ENCODE measurements around the gene AURKAIP1.

The AURKAIP1 gene

DNA sequence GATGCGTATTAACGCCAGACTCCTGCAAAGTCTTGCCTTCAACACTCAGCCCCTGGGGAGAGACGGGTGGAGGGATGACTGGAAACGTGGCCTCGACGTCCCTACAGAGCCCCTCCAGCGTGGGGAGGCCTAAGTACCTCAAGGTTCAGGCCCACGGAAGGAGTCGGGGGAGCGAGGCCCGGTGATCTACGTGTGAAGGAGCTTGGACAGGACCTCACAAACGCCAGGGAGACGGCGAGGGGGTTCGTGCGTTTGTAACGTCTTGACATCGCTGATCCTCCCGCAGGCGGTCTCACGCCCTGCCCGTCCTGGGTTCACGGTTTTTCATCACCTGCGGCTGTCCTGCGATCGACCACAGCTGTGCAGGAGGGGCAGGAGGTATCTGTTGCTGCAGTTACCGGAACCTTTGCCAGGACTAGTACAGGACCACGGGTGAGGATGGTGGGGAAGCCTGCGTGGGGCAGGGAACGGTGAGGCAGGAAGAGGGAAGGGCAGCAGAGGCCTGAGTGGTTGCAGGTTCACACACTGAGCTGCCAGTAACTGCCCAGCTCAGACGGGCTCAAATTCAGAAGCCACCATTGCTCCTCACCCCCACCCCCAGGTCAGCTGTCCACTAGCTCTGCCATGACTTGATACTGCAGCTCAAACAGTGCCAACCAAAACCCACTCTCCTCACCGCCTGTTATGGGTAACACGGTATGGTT is 25.0 kb upstream of the AURKAIP1 start:
- TF ChIP-seq, protein P1, sequence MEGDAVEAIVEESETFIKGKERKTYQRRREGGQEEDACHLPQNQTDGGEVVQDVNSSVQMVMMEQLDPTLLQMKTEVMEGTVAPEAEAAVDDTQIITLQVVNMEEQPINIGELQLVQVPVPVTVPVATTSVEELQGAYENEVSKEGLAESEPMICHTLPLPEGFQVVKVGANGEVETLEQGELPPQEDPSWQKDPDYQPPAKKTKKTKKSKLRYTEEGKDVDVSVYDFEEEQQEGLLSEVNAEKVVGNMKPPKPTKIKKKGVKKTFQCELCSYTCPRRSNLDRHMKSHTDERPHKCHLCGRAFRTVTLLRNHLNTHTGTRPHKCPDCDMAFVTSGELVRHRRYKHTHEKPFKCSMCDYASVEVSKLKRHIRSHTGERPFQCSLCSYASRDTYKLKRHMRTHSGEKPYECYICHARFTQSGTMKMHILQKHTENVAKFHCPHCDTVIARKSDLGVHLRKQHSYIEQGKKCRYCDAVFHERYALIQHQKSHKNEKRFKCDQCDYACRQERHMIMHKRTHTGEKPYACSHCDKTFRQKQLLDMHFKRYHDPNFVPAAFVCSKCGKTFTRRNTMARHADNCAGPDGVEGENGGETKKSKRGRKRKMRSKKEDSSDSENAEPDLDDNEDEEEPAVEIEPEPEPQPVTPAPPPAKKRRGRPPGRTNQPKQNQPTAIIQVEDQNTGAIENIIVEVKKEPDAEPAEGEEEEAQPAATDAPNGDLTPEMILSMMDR (IDR thresholded peaks at IDR 0.05; ENCODE audit: insufficient read depth, low read length, missing control alignments), result no peak

DNA sequence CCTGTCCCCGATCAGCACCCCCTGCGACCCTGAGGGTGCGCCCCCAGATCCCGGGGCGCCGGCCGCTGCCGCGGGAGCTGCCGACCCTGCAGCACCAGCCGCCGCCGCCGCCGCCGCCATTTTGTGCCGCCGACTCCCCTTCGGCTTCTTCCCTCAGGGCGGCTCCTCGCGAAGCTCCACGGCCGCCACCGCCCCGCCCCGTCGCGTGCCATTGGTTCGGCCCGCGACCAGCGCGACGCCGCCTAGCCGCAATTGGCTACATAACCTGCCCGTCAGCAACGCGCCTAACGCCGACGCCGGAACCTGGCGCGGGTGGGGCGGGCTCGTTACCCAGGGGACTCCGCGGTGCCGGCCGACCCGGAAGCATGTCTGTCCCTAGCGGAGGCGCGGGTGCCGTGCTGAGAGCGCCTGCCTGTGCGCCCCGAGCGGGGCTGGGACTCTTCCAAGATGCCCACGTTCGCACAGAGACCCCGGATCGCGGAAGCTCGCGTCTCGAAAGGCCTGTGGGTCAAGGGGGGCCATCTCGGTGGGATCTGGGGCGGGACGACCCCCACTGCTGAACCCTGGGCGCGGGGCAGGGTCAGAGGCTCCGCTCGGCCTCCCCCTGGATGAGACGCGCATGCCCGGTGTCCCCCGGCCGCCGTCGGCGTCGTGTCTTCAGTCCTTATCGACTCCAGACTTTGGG is 24.3 kb upstream of the AURKAIP1 start, which contains the start of gene CCNL2:
Gene CCNL2, minus strand, starts transcription at position 149 of the 685 bp plus-strand sequence. Its CDS starts 29 bp downstream, at position 120.
- peak within 1 kb of the TSS; percentile 98 for H3K4me3 ChIP-seq (ENCODE audit: low read depth, low read length)
- POLR2A ChIA-PET, result interaction anchor here (1.0 to 8.1 kb wide), 8 partner anchors 8 to 100 kb away, joined by 3 to 36 read pairs (median 6); partner anchors contain the start of genes AURKAIP1, MRPL20 and MXRA8
- TF ChIP-seq, protein P1 (IDR thresholded peaks at IDR 0.05; ENCODE audit: insufficient read depth, low read length, missing control alignments), result peak; percentile 72
- CTCF ChIA-PET, result interaction anchor here (0.7 to 5.9 kb wide), 12 partner anchors 8 to 106 kb away, joined by 3 to 66 read pairs (median 6); partner anchors contain the start of genes AURKAIP1, MRPL20 and MXRA8
- peak; percentile 78 for DNase-seq (ENCODE audit: low read depth, low spot score)

More for the DNA sequence above, 25.0 kb upstream of the AURKAIP1 start:
- ChIA-PET CTCF (interaction anchor here (1.0 to 5.9 kb wide), 7 partner anchors 12 to 105 kb away, joined by 3 to 66 read pairs (median 13); no protein-coding TSS in a partner anchor), POLR2A (interaction anchor here (1.0 to 8.1 kb wide), 5 partner anchors 8 to 52 kb away, joined by 4 to 36 read pairs (median 9); partner anchors contain the start of genes AURKAIP1 and MRPL20)
- no peak for DNase-seq (ENCODE audit: low read depth, low spot score)
- H3K4me3 ChIP-seq (ENCODE audit: low read depth, low read length), result peak overlapping the region; percentile 98

DNA sequence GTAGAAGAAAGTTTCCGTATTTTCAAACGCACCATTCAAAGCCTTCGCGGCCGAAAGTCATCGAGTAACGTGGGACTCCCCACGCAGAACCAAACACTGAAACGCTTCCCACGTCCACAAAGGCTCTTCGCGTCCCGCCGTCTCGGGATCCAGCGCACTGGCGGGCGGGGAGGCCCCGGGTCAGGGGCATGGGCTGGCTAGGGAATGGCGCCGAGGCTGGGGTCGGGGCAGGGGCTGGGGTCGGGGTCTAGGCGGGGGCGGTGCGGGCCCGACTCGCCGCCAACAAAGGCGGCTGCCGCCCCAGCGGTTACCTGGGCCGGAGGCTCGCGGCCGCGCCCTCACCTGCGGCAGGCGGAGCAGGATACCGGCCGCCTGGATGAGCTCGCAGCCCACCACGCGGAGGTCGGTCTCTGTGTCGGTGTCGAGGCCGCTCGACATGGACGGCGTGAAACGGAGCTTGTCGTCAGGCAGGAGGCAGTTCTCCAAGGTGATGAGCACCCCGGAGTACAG is 23.7 kb upstream of the AURKAIP1 start:
- peak overlapping the region; percentile 97 for H3K4me3 ChIP-seq (ENCODE audit: low read depth, low read length)
- TF ChIP-seq, protein P1 (IDR thresholded peaks at IDR 0.05; ENCODE audit: insufficient read depth, low read length, missing control alignments), result no peak
- ChIA-PET POLR2A (interaction anchor here (1.0 to 8.1 kb wide), 8 partner anchors 9 to 101 kb away, joined by 3 to 36 read pairs (median 6); partner anchors contain the start of genes AURKAIP1, MRPL20 and MXRA8), CTCF (interaction anchor here (0.7 to 5.9 kb wide), 11 partner anchors 9 to 106 kb away, joined by 3 to 66 read pairs (median 7); partner anchors contain the start of genes AURKAIP1, MRPL20 and MXRA8)
- DNase-seq (ENCODE audit: low read depth, low spot score), result no peak

DNA sequence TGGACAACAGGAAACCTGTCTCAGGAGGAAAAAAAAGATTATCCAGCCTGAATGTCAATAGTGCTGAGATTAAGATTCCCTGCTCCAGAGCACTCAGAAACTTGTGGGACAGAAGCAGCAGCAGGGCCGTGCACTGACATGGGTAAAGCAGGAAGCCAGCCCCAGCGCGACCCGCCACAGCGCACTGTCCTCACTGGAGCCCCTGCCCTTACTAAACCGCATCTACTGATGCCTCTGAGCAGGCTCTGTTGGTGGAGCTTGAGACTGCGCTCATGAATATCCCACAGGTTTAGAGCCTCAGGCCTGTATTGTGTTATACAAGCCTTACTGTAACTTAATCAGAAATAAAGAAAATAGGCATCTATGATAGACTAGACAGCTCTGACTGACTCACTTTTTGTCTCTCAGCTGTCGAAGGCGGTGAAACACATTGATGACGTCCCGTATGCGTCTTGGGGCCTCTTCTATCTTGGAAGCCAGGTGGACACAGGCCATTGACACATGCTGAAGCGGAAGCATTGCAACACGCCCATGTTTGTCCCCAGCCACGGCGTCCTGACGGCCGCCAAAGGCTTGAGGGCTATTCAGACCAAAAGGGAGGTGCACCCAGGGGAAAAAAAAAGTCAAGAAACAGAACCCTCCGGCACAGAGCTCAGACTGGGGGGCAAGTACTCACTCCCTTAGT is 23.0 kb upstream of the AURKAIP1 start:
- no peak for DNase-seq (ENCODE audit: low read depth, low spot score)
- H3K4me3 ChIP-seq (ENCODE audit: low read depth, low read length), result peak overlapping the region; percentile 97
- TF ChIP-seq, protein P1 (IDR thresholded peaks at IDR 0.05; ENCODE audit: insufficient read depth, low read length, missing control alignments), result no peak
- ChIA-PET POLR2A (interaction anchor here (2.0 to 8.1 kb wide), 2 partner anchors 10 to 22 kb away, joined by 11 to 36 read pairs; partner anchors contain the start of genes AURKAIP1 and MRPL20), CTCF (interaction anchor here (1.6 to 5.9 kb wide), 5 partner anchors 10 to 43 kb away, joined by 7 to 66 read pairs (median 18); partner anchors contain the start of gene AURKAIP1)

DNA sequence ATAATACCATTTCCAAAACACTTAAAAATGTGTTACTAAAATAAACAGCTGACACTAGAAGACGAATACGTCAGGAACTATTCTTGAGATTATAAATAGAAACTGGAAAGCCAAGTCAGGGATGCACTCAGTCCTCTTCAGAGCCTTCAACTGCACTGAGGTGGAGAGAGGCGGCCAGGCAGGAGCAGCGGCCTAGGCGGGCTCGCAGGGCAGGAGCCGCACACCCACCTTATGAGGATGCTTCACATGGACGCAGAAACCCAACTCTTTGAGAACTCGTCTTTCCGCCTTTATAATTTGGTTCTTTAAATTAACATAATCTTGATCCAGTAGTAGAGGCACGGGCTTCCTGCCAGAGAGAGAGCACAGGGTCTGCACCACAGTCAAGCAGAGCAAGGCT is 20.2 kb upstream of the AURKAIP1 start:
- TF ChIP-seq, protein P1 (IDR thresholded peaks at IDR 0.05; ENCODE audit: insufficient read depth, low read length, missing control alignments), result no peak
- CTCF ChIA-PET, result interaction anchor here (1.0 kb wide), 1 partner anchor 24 kb away, joined by 3 read pairs; no protein-coding TSS in a partner anchor
- H3K4me3 ChIP-seq (ENCODE audit: low read depth, low read length), result no peak overlapping the region

More for the DNA sequence above, 20.2 kb upstream of the AURKAIP1 start:
- DNase-seq (ENCODE audit: low read depth, low spot score), result no peak
- POLR2A ChIA-PET, result interaction anchor here (8.1 kb wide), 1 partner anchor 20 kb away, joined by 36 read pairs; the partner anchor contains the start of gene AURKAIP1
